8988T (cell line): ENCODE data around the gene CTSD.
"Not testable (repeated sequence)": the region's sequence is repeated elsewhere in the genome, so short reads cannot be mapped to it uniquely, and the experiment has no call there.

Experiments used
- DNase-seq: peaks from one replicate; pipeline ENCODE4 v3.0.0; 2011

CTSD gene

GRCh38 chr11:1763796-1764661, at the start of gene CTSD:
Gene CTSD (minus strand): TSS chr11:1763927. CDS start chr11:1763859, 68 bp downstream.
- peak; percentile 100 for DNase-seq

- DNase-seq, result not testable (repeated sequence)
Observed at GRCh38 chr11:1813356-1813755, 49.6 kb upstream of the CTSD start.

GRCh38 chr11:1812801-1813200, 49.1 kb upstream of the CTSD start:
- DNase-seq, result no peak

GRCh38 chr11:1812274-1812673, 48.5 kb upstream of the CTSD start:
- no peak for DNase-seq

- DNase-seq, result no peak
Observed at GRCh38 chr11:1810761-1811160, 47.0 kb upstream of the CTSD start.

- no peak for DNase-seq
Observed at GRCh38 chr11:1807264-1807995, 43.7 kb upstream of the CTSD start.

GRCh38 chr11:1805525-1805924, 41.8 kb upstream of the CTSD start:
- no peak for DNase-seq

- DNase-seq, result not testable (repeated sequence)
Observed at GRCh38 chr11:1803835-1804519, 40.2 kb upstream of the CTSD start.

- no peak for DNase-seq
Observed at GRCh38 chr11:1803246-1803645, 39.5 kb upstream of the CTSD start.

- DNase-seq, result no peak
Observed at GRCh38 chr11:1797391-1798125, 33.8 kb upstream of the CTSD start.

- DNase-seq, result no peak
Observed at GRCh38 chr11:1796413-1797011, 32.8 kb upstream of the CTSD start.

GRCh38 chr11:1793081-1793480, 29.4 kb upstream of the CTSD start:
- DNase-seq, result no peak

- DNase-seq, result no peak
Observed at GRCh38 chr11:1792461-1792860, 28.7 kb upstream of the CTSD start.

- no peak for DNase-seq
Observed at GRCh38 chr11:1791912-1792311, 28.2 kb upstream of the CTSD start.

- no peak for DNase-seq
Observed at GRCh38 chr11:1786466-1786865, 22.7 kb upstream of the CTSD start.

- DNase-seq, result no peak
Observed at GRCh38 chr11:1785749-1786413, 22.2 kb upstream of the CTSD start.

- DNase-seq, result no peak
Observed at GRCh38 chr11:1784761-1785650, 21.3 kb upstream of the CTSD start.

GRCh38 chr11:1783725-1784529, 20.2 kb upstream of the CTSD start:
- no peak for DNase-seq

- DNase-seq, result no peak
Observed at GRCh38 chr11:1782831-1783724, 19.4 kb upstream of the CTSD start.
